ENCODE measurements around the gene ASB4. TPM values are rescaled to one million over a fixed set of nuclear protein-coding genes. Genes with fewer than 3 reads are reported as not detected.

Gene ASB4
- total and polyA plus RNA-seq, 12 donors, result 18.3 to 323 (median 88.2) TPM

DNA sequence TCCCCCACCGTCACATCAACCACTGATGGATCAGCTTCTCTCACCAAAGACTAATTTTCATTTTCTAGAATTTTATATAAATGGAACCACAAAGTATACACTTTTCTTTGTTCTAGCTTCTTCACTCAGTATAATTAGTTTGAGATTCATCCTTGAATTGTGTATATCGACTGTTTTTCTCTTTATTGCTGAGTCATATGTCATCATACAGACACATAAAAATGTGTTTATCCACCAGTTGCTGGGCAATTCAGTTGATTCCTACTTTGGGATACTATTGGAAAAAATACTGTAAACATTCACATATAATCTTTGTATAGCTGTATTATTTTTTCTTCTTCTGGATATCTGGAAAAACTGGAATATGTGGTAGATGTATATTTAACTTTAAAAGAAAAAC lies 84.0 kb downstream of the ASB4 start:
- Histone ChIP-seq H3K36me3 (replicated peaks in 1 of 2) (no peaks in the 10 kb centered on the region), H3K27me3 (no peaks in the 10 kb centered on the region), H3K4me3 (no peak overlapping the region), H3K9me3 (replicated peaks in 1 of 3) (peaks cover 0 to 5% (median 0%) of the 10 kb centered on the region in 3 donors), H3K4me1 (replicated peaks in 1 of 2) (no peaks in the 10 kb centered on the region), H3K27ac (no peak overlapping the region)
- TF ChIP-seq POLR2A (IDR thresholded peaks at IDR 0.05), result no peak
- TF ChIP-seq, protein P1, sequence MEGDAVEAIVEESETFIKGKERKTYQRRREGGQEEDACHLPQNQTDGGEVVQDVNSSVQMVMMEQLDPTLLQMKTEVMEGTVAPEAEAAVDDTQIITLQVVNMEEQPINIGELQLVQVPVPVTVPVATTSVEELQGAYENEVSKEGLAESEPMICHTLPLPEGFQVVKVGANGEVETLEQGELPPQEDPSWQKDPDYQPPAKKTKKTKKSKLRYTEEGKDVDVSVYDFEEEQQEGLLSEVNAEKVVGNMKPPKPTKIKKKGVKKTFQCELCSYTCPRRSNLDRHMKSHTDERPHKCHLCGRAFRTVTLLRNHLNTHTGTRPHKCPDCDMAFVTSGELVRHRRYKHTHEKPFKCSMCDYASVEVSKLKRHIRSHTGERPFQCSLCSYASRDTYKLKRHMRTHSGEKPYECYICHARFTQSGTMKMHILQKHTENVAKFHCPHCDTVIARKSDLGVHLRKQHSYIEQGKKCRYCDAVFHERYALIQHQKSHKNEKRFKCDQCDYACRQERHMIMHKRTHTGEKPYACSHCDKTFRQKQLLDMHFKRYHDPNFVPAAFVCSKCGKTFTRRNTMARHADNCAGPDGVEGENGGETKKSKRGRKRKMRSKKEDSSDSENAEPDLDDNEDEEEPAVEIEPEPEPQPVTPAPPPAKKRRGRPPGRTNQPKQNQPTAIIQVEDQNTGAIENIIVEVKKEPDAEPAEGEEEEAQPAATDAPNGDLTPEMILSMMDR (IDR thresholded peaks at IDR 0.05), result no peak
- intact Hi-C loops (cut with DNase I), result no loop called here
- no peak for DNase-seq
- WGBS, 4 donors, result 63 to 77% (median 73%) methylated on average over 2 of the region's 2 CpGs

DNA sequence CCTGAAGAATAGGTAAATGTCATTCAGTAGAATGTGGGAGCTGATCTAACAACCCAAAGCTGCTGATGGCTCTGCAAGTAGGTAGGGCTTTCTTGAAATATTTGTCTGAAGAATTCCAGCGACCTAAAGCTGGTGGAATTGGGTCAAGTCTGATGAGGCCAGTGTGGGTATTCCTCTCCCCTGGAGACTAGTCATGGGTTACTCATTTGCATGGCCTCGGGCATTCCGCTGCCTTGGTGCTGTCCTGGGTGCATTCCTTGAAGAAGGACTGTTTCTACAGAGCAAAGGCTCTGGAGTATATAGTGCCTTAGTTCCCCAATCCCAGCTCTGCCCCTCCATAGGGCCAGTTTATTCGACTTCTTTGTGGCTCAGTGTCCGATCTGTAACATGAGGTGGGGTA lies 91.4 kb downstream of the ASB4 start:
- DNase-seq, result peak in 6 of 7 donors; percentile 28 to 59 (median 38)
- Histone ChIP-seq H3K4me3 (no peak overlapping the region), H3K4me1 (replicated peaks in 1 of 2) (peaks cover 7 to 8% of the 10 kb centered on the region in 2 donors), H3K9me3 (replicated peaks in 1 of 3) (peaks cover 0 to 5% (median 0%) of the 10 kb centered on the region in 3 donors), H3K27me3 (no peaks in the 10 kb centered on the region), H3K36me3 (replicated peaks in 1 of 2) (no peaks in the 10 kb centered on the region), H3K27ac (peak overlapping the region in 3 of 5 donors; percentile 3 to 32 (median 24))
- intact Hi-C loops (cut with DNase I), result no loop called here
- TF ChIP-seq POLR2A (IDR thresholded peaks at IDR 0.05), result no peak
- TF ChIP-seq, protein P1 (IDR thresholded peaks at IDR 0.05), result no peak
- WGBS, 4 donors, result 61 to 86% (median 63%) methylated on average over 5 of the region's 5 CpGs

DNA sequence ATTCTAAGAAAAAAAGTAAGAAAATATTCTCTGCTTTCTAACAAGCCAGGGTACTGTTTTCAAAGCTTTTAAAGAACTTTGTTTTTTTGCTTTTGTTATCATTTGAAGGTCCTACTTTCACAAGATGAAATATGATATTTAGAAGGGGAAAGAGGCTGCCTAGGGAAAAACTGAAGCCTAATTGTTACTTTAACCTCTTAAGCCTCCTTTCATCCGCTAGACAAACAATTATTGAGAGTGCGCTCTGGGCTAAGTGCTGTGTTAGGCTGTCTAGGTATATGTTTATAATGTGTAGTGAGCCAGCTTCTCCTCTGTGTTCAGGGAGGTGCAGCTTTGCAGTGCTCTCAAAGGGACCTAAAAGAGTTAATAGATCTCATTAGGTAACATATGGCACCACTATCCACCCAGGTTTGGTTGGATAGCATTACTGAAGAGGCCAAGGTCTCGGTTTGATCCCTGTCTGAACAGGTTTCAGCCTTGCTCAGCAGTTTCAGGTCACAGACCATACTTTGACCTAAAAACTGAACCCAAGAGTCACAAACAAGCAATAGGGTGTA lies 92.6 kb downstream of the ASB4 start:
- H3K36me3 ChIP-seq (replicated peaks in 1 of 2), result peaks cover 0 to 3% of the 10 kb centered on the region in 2 donors
- H3K27ac ChIP-seq, result peak overlapping the region in 2 of 5 donors; percentile 42 to 56
- TF ChIP-seq POLR2A (IDR thresholded peaks at IDR 0.05), result no peak
- TF ChIP-seq, protein P1 (IDR thresholded peaks at IDR 0.05), result no peak
- peaks cover 7 to 8% of the 10 kb centered on the region in 2 donors for H3K4me1 ChIP-seq (replicated peaks in 1 of 2)
- DNase-seq, result no peak
- intact Hi-C loops (cut with DNase I), result no loop called here
- H3K27me3 ChIP-seq, result no peaks in the 10 kb centered on the region
- H3K4me3 ChIP-seq, result no peak overlapping the region
- peaks cover 0 to 5% (median 0%) of the 10 kb centered on the region in 3 donors for H3K9me3 ChIP-seq (replicated peaks in 1 of 3)
- WGBS, 4 donors, result 41 to 59% (median 46%) methylated on average over 3 of the region's 3 CpGs

DNA sequence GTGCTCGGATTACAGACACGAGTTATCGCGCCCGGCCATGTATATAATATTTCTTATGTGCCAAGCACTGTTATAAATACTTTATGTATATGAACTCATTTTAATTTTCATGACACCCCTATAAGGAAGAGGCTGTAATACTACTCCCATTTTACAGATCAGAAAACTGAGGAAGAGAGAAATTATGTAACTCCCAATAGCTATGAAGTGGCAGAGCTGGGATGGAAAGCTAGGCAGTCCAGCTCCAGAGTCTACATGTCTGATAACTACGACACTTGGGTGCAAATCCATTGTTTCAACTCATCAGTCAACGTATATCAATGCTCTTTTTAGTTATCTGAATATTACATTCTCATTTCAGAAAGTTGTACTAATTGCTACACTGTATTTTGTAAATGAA lies 93.6 kb downstream of the ASB4 start:
- Histone ChIP-seq H3K27ac (no peak overlapping the region), H3K9me3 (replicated peaks in 1 of 3) (no peaks in the 10 kb centered on the region), H3K27me3 (no peaks in the 10 kb centered on the region), H3K36me3 (replicated peaks in 1 of 2) (peaks cover 0 to 12% of the 10 kb centered on the region in 2 donors), H3K4me3 (no peak overlapping the region), H3K4me1 (replicated peaks in 1 of 2) (peaks cover 7 to 11% of the 10 kb centered on the region in 2 donors)
- no peak for DNase-seq
- WGBS, 4 donors, result 93 to 98% (median 95%) methylated on average over 7 of the region's 7 CpGs
- intact Hi-C loops (cut with DNase I), result no loop called here
- TF ChIP-seq, protein P1 (IDR thresholded peaks at IDR 0.05), result no peak
- TF ChIP-seq POLR2A (IDR thresholded peaks at IDR 0.05), result no peak

Measured in adrenal gland (tissue), 12 donors.